ENCODE data around the gene CASP9. TPM values are rescaled to one million over a fixed set of nuclear protein-coding genes. Genes with fewer than 3 reads are reported as not detected.

Gene CASP9
- total and polyA plus RNA-seq, 2 of the 13 experiments (the other 11 are each of a cell fraction or from before 2014, with no cell fraction given), result 8.5 to 11.5 TPM

DNA sequence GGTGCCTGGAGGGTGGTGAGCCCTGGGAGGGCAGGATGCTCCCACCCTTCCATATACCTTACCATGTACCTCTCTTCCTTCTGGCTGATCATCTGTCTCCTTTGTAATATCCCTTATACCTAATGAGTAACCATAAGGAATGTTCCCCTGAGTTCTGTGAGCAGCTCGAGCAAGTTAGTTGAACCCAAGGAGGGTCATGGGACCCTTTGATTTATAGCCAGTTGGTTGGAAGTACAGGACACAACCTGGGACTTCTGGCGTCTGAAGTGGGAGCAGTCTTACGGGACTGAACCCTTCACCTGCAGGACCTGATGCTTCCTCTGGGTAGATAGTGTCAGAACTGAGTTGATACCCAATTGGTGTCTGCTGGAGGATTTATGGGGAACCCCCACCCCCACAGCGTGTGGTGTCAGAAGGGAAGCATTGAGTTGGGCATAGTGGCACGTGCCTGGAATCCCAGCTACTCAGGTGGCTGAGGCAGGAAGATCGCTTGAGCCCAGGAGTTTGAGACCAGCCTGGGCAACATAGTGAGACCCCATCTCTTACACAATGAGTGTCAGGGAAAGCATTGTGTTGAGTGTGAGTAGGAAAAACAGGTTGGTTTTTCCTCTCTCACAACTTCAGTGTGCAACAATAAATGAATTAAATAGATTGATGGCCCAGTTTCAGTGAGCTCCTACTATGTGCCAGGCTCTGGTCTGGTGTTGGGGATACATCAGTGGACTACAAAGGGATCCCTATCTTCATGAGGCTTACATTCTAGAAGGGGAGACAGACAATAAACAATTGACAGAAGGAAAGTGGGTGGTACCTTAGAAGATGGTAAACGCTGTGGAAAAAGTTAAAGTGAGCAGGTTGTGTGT, 18.6 kb upstream of the CASP9 start:
- no peak for ATAC-seq
- in situ Hi-C loops (cut with HindIII; ENCODE audit: extremely low pct_ligation_motif_present, low pct_unique_long_range_greater_than_20kb) (no loop called here), intact Hi-C loops (cut with micrococcal nuclease; ENCODE audit: unreplicated experiment) (no loop called here)
- Histone ChIP-seq H3K9ac (ENCODE audit: insufficient read depth, low read depth, low read length) (no peak overlapping the region), H2AFZ (ENCODE audit: low read length) (no peak overlapping the region), H3K9me3 (ENCODE audit: low read length) (no peaks in the 10 kb centered on the region), H3K36me3 (replicated peaks in 1 of 2; ENCODE audit: control insufficient read depth in 1 of 2, insufficient read depth in 2 of 2, low read length in 2 of 2) (peaks cover 9 to 43% of the 10 kb centered on the region in 2 experiments), H3K4me1 (ENCODE audit: insufficient read depth, low read length) (peaks cover 7% of the 10 kb centered on the region), H3K4me3 (replicated peaks in 1 of 3; ENCODE audit: insufficient read depth in 1 of 3, low read depth in 2 of 3, low read length in 3 of 3) (no peak overlapping the region), H3K4me2 (ENCODE audit: low read depth, low read length) (no peak overlapping the region), H3K27me3 (ENCODE audit: control insufficient read depth in 1 of 2, insufficient read depth in 2 of 2, low read length in 2 of 2) (no peaks in the 10 kb centered on the region), H3K79me2 (ENCODE audit: insufficient read depth, low read length) (no peaks in the 10 kb centered on the region), H3K27ac (ENCODE audit: extremely low read length, insufficient read depth, low read length) (no peak overlapping the region), H4K20me1 (ENCODE audit: insufficient read depth, low read length) (no peaks in the 10 kb centered on the region)
- no TSS peak for BruUV-seq (replicated peaks)
- ChIA-PET CTCF (ENCODE audit: low intra/inter-chr PET ratio, low total read pairs) (no interaction called here), POLR2A (interaction anchor here (1.3 kb wide), 1 partner anchor 16 kb away, joined by 3 read pairs; the partner anchor contains the start of gene DNAJC16)
- no peak for FAIRE-seq
- no peak for DNase-seq (ENCODE audit: low spot score)
- 91% methylated on average over 6 of the region's 7 CpGs for WGBS (ENCODE audit: low lambda C conversion rate)
- TF ChIP-seq ZNF121 (CRISPR knock-in tag; IDR thresholded peaks at IDR 0.05) (peak; percentile 73), CENPX (CRISPR knock-in tag; IDR thresholded peaks at IDR 0.05) (no peak)

- Histone ChIP-seq H3K9ac (ENCODE audit: insufficient read depth, low read depth, low read length) (no peak overlapping the region), H3K27me3 (ENCODE audit: control insufficient read depth in 1 of 2, insufficient read depth in 2 of 2, low read length in 2 of 2) (no peaks in the 10 kb centered on the region), H3K4me1 (ENCODE audit: insufficient read depth, low read length) (peaks cover 7% of the 10 kb centered on the region), H2AFZ (ENCODE audit: low read length) (no peak overlapping the region), H3K4me2 (ENCODE audit: low read depth, low read length) (no peak overlapping the region), H3K4me3 (replicated peaks in 1 of 3; ENCODE audit: insufficient read depth in 1 of 3, low read depth in 2 of 3, low read length in 3 of 3) (no peak overlapping the region), H3K27ac (ENCODE audit: extremely low read length, insufficient read depth, low read length) (no peak overlapping the region), H3K79me2 (ENCODE audit: insufficient read depth, low read length) (no peaks in the 10 kb centered on the region), H4K20me1 (ENCODE audit: insufficient read depth, low read length) (no peaks in the 10 kb centered on the region), H3K9me3 (ENCODE audit: low read length) (no peaks in the 10 kb centered on the region), H3K36me3 (replicated peaks in 1 of 2; ENCODE audit: control insufficient read depth in 1 of 2, insufficient read depth in 2 of 2, low read length in 2 of 2) (peaks cover 6 to 36% of the 10 kb centered on the region in 2 experiments)
- ChIA-PET CTCF (ENCODE audit: low intra/inter-chr PET ratio, low total read pairs) (no interaction called here), POLR2A (interaction anchor here (1.3 kb wide), 1 partner anchor 14 kb away, joined by 3 read pairs; the partner anchor contains the start of gene DNAJC16)
- intact Hi-C loops (cut with micrococcal nuclease; ENCODE audit: unreplicated experiment), result no loop called here
- WGBS (ENCODE audit: low lambda C conversion rate), result 81% methylated on average over 4 of the region's 4 CpGs
- DNase-seq (ENCODE audit: low spot score), result no peak
- FAIRE-seq, result no peak
- no TSS peak for BruUV-seq (replicated peaks)
- TF ChIP-seq MAFF (IDR thresholded peaks at IDR 0.05; ENCODE audit: low read depth, low read length) (peak; percentile 56), MAFK (conservative IDR thresholded peaks at IDR 0.05 in 1 of 2, IDR thresholded peaks at IDR 0.05 in 1 of 2; ENCODE audit: low read length in 2 of 2) (peak; percentile 52 to 76), NR2C2 (CRISPR knock-in tag; IDR thresholded peaks at IDR 0.05; ENCODE audit: borderline replicate concordance) (no peak)
- in situ Hi-C loops (cut with HindIII; ENCODE audit: extremely low pct_ligation_motif_present, low pct_unique_long_range_greater_than_20kb), result no loop called here
- ATAC-seq, result no peak
Measured at GRCh38 chr1:15541231-15541792, 17.3 kb upstream of the CASP9 start.

Measured in HepG2 (cell line).